ENCODE measurements around the gene MBP.

- TF ChIP-seq, protein P1, sequence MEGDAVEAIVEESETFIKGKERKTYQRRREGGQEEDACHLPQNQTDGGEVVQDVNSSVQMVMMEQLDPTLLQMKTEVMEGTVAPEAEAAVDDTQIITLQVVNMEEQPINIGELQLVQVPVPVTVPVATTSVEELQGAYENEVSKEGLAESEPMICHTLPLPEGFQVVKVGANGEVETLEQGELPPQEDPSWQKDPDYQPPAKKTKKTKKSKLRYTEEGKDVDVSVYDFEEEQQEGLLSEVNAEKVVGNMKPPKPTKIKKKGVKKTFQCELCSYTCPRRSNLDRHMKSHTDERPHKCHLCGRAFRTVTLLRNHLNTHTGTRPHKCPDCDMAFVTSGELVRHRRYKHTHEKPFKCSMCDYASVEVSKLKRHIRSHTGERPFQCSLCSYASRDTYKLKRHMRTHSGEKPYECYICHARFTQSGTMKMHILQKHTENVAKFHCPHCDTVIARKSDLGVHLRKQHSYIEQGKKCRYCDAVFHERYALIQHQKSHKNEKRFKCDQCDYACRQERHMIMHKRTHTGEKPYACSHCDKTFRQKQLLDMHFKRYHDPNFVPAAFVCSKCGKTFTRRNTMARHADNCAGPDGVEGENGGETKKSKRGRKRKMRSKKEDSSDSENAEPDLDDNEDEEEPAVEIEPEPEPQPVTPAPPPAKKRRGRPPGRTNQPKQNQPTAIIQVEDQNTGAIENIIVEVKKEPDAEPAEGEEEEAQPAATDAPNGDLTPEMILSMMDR (IDR thresholded peaks at IDR 0.05 in 2 of 3, conservative IDR thresholded peaks at IDR 0.05 in 1 of 3; ENCODE audit: control insufficient read depth in 2 of 3, extremely low read depth in 1 of 3, insufficient read depth in 1 of 3, low read depth in 3 of 3, low read length in 3 of 3), result no peak
- TF ChIP-seq, protein P2, sequence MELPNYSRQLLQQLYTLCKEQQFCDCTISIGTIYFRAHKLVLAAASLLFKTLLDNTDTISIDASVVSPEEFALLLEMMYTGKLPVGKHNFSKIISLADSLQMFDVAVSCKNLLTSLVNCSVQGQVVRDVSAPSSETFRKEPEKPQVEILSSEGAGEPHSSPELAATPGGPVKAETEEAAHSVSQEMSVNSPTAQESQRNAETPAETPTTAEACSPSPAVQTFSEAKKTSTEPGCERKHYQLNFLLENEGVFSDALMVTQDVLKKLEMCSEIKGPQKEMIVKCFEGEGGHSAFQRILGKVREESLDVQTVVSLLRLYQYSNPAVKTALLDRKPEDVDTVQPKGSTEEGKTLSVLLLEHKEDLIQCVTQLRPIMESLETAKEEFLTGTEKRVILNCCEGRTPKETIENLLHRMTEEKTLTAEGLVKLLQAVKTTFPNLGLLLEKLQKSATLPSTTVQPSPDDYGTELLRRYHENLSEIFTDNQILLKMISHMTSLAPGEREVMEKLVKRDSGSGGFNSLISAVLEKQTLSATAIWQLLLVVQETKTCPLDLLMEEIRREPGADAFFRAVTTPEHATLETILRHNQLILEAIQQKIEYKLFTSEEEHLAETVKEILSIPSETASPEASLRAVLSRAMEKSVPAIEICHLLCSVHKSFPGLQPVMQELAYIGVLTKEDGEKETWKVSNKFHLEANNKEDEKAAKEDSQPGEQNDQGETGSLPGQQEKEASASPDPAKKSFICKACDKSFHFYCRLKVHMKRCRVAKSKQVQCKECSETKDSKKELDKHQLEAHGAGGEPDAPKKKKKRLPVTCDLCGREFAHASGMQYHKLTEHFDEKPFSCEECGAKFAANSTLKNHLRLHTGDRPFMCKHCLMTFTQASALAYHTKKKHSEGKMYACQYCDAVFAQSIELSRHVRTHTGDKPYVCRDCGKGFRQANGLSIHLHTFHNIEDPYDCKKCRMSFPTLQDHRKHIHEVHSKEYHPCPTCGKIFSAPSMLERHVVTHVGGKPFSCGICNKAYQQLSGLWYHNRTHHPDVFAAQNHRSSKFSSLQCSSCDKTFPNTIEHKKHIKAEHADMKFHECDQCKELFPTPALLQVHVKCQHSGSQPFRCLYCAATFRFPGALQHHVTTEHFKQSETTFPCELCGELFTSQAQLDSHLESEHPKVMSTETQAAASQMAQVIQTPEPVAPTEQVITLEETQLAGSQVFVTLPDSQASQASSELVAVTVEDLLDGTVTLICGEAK (IDR thresholded peaks at IDR 0.05; ENCODE audit: borderline replicate concordance), result no peak
- TF ChIP-seq POLR2A (IDR thresholded peaks at IDR 0.05; ENCODE audit: low read depth, low read length), result no peak
- TF ChIP-seq SREBF2 (IDR thresholded peaks at IDR 0.05; ENCODE audit: low read length), result no peak
- TF ChIP-seq ZBTB33 (IDR thresholded peaks at IDR 0.05), result no peak
Observed at GRCh38 chr18:77181950-77182707, 49.5 kb upstream of the MBP start.

Measured in GM12878 (cell line).